Ishikawa (cell line): ENCODE results near the gene BRWD1.

ENCODE experiments used
- CEBPB ChIP-seq: IDR thresholded peaks from 2 replicates; pipeline ENCODE4 v1.6.1; 2012
- CREB1 ChIP-seq: IDR thresholded peaks from 2 replicates; pipeline ENCODE4 v1.6.1; 2012; ENCODE audit warnings: low read depth
- EGR1 ChIP-seq: IDR thresholded peaks from 2 replicates; pipeline ENCODE4 v1.6.1; 2012
- EP300 ChIP-seq: IDR thresholded peaks from 2 replicates; pipeline ENCODE4 v1.6.1; 2012; ENCODE audit warnings: borderline replicate concordance
- FOXM1 ChIP-seq: IDR thresholded peaks from 2 replicates; pipeline ENCODE4 v1.6.1; 2012; ENCODE audit warnings: low read depth, borderline replicate concordance
- NFIC ChIP-seq: IDR thresholded peaks from 2 replicates; pipeline ENCODE4 v1.6.1; 2012
- RAD21 ChIP-seq: IDR thresholded peaks from 2 replicates; pipeline ENCODE4 v1.6.1; 2012; ENCODE audit warnings: low read depth
- TAF1 ChIP-seq: IDR thresholded peaks from 2 replicates; pipeline ENCODE4 v1.6.1; 2012; ENCODE audit warnings: low read depth, mild to moderate bottlenecking
- TCF12 ChIP-seq: IDR thresholded peaks from 2 replicates; pipeline ENCODE4 v1.6.1; 2012; ENCODE audit warnings: low read depth
- TEAD4 ChIP-seq: IDR thresholded peaks from 2 replicates; pipeline ENCODE4 v1.6.1; 2012
- YY1 ChIP-seq: IDR thresholded peaks from 2 replicates; pipeline ENCODE4 v1.6.1; 2012; ENCODE audit warnings: low read depth
- TF ChIP-seq, protein P1 (sequence below): IDR thresholded peaks from 2 replicates; pipeline ENCODE4 v1.6.1; 2012
- TF ChIP-seq, protein P2 (sequence below): IDR thresholded peaks from 2 replicates; pipeline ENCODE4 v1.6.1; 2012; ENCODE audit warnings: low read depth, mild to moderate bottlenecking

- no peak for TF ChIP-seq TCF12
- TF ChIP-seq CEBPB, result no peak
- TF ChIP-seq, protein P1, sequence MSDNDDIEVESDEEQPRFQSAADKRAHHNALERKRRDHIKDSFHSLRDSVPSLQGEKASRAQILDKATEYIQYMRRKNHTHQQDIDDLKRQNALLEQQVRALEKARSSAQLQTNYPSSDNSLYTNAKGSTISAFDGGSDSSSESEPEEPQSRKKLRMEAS, result no peak
- no peak for TF ChIP-seq EP300
- TF ChIP-seq, protein P2, sequence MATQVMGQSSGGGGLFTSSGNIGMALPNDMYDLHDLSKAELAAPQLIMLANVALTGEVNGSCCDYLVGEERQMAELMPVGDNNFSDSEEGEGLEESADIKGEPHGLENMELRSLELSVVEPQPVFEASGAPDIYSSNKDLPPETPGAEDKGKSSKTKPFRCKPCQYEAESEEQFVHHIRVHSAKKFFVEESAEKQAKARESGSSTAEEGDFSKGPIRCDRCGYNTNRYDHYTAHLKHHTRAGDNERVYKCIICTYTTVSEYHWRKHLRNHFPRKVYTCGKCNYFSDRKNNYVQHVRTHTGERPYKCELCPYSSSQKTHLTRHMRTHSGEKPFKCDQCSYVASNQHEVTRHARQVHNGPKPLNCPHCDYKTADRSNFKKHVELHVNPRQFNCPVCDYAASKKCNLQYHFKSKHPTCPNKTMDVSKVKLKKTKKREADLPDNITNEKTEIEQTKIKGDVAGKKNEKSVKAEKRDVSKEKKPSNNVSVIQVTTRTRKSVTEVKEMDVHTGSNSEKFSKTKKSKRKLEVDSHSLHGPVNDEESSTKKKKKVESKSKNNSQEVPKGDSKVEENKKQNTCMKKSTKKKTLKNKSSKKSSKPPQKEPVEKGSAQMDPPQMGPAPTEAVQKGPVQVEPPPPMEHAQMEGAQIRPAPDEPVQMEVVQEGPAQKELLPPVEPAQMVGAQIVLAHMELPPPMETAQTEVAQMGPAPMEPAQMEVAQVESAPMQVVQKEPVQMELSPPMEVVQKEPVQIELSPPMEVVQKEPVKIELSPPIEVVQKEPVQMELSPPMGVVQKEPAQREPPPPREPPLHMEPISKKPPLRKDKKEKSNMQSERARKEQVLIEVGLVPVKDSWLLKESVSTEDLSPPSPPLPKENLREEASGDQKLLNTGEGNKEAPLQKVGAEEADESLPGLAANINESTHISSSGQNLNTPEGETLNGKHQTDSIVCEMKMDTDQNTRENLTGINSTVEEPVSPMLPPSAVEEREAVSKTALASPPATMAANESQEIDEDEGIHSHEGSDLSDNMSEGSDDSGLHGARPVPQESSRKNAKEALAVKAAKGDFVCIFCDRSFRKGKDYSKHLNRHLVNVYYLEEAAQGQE, result no peak
- no peak for TF ChIP-seq EGR1
- TF ChIP-seq NFIC, result no peak
- no peak for TF ChIP-seq CREB1
- TF ChIP-seq RAD21, result no peak
- TF ChIP-seq YY1, result no peak
- TF ChIP-seq TAF1, result no peak
- TF ChIP-seq FOXM1, result no peak
- no peak for TF ChIP-seq TEAD4
These were observed 104.7 kb downstream of the BRWD1 start for GRCh38 chr21:39208624-39209333.
